Measurements from ENCODE around the gene FAP.

The FAP gene

GRCh38 chr2:162185541-162186232, 57.6 kb downstream of the FAP start:
- DNase-seq (ENCODE audit: low spot score): no peak

GRCh38 chr2:162184821-162185450, 58.3 kb downstream of the FAP start:
- DNase-seq (ENCODE audit: low spot score): peak; percentile 29

- DNase-seq (ENCODE audit: low spot score): no peak
These were observed 58.9 kb downstream of the FAP start for GRCh38 chr2:162184359-162184758.

- no peak for DNase-seq (ENCODE audit: low spot score)
These were observed 60.9 kb downstream of the FAP start for GRCh38 chr2:162182395-162182794.

- no peak for DNase-seq (ENCODE audit: low spot score)
These were observed 65.9 kb downstream of the FAP start for GRCh38 chr2:162177301-162177700.

- DNase-seq (ENCODE audit: low spot score): no peak
These were observed 67.5 kb downstream of the FAP start for GRCh38 chr2:162175714-162176113.

GRCh38 chr2:162174746-162175145, 68.5 kb downstream of the FAP start:
- no peak for DNase-seq (ENCODE audit: low spot score)

GRCh38 chr2:162172802-162173370, 70.4 kb downstream of the FAP start:
- no peak for DNase-seq (ENCODE audit: low spot score)

- DNase-seq (ENCODE audit: low spot score): no peak
These were observed 76.5 kb downstream of the FAP start for GRCh38 chr2:162166745-162167144.

- DNase-seq (ENCODE audit: low spot score): no peak
These were observed 77.1 kb downstream of the FAP start for GRCh38 chr2:162166174-162166573.

- no peak for DNase-seq (ENCODE audit: low spot score)
These were observed 78.4 kb downstream of the FAP start for GRCh38 chr2:162164802-162165201.

- DNase-seq (ENCODE audit: low spot score): no peak
These were observed 83.8 kb downstream of the FAP start for GRCh38 chr2:162159446-162159845.

- DNase-seq (ENCODE audit: low spot score): no peak
These were observed 87.1 kb downstream of the FAP start for GRCh38 chr2:162156149-162156548.

GRCh38 chr2:162155093-162155492, 88.2 kb downstream of the FAP start:
- no peak for DNase-seq (ENCODE audit: low spot score)

- peak; percentile 71 for DNase-seq (ENCODE audit: low spot score)
These were observed 89.5 kb downstream of the FAP start for GRCh38 chr2:162153608-162154224.

GRCh38 chr2:162152147-162152546, 91.1 kb downstream of the FAP start, which contains the start of gene GCG:
GCG (minus strand) TSS chr2:162152247; CDS start chr2:162149178, 3,069 bp downstream.
- no peak for DNase-seq (ENCODE audit: low spot score)

GRCh38 chr2:162149940-162150339, 93.3 kb downstream of the FAP start:
- DNase-seq (ENCODE audit: low spot score): no peak

- DNase-seq (ENCODE audit: low spot score): no peak
These were observed 93.8 kb downstream of the FAP start for GRCh38 chr2:162149466-162149865.

GRCh38 chr2:162148956-162149355, 94.3 kb downstream of the FAP start:
- DNase-seq (ENCODE audit: low spot score): no peak

GRCh38 chr2:162143969-162144368, 99.3 kb downstream of the FAP start:
- no peak for DNase-seq (ENCODE audit: low spot score)

GRCh38 chr2:162138310-162138709, 104.9 kb downstream of the FAP start:
- no peak for DNase-seq (ENCODE audit: low spot score)

GRCh38 chr2:162127422-162127821, 115.8 kb downstream of the FAP start:
- no peak for DNase-seq (ENCODE audit: low spot score)

GRCh38 chr2:162126527-162126926, 116.7 kb downstream of the FAP start:
- DNase-seq (ENCODE audit: low spot score): no peak
